Measurements from ENCODE around the gene LUC7L. TPM values are rescaled to one million over a fixed set of nuclear protein-coding genes. Genes with fewer than 3 reads are reported as not detected.
A peak's percentile ranks its signal among the peaks of the same experiment; 100 is the strongest.
"Not testable (repeated sequence)": the region's sequence is repeated elsewhere in the genome, so short reads cannot be mapped to it uniquely, and the experiment has no call there.

The LUC7L gene
- total RNA-seq, 4 donors from 2014 or later: 85.1 to 316 (median 153) TPM

DNA sequence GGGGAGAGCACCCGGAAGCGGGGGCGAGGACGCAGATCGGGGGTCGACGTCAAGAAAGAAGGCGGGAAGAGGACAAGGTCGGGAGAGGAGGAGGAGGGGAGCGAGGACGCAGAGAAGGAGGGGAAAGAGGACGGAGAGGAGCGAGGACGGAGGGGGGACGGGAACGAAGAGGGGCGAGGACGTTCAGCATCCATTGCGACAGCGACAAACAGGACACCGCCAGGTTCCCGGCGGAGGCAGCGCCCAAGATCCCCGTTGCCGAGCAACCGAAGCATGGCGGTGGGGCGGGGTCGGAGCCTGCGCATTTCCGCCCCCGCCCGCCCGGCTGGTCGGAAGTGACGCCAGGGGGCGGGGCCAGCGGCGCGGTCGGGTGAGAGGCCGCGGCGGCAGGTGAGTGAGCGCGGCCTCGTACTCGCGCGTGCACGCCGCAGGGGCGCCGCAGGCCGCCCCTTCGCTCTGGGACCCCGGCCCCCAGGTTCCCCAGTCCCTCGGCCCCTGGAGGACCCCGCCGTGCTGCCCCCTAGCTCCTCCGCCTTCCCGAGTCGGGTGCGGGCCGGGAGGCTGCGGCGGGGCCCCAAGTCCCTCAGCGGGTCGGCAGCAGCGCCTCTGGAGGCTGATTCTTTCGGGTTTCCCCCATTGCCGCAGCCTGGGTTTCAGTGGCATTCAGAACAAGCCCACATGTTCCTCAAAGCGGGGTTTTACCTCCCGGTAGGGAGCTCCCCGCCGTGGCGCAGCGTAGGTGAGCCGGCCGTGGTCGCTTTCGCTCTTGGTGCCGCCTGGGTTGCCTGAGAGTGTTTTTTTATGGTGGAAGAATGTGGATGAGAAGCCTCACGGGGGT, 5.4 kb upstream of the LUC7L start, which contains the start of gene FAM234A:
Gene FAM234A, plus strand, starts transcription at position 354 of the 838 bp plus-strand sequence. CDS start 19,593 bp downstream, outside the sequence.
- peak; percentile 87 to 96 (median 93) for TF ChIP-seq POLR2AphosphoS5 (IDR thresholded peaks at IDR 0.05)
- TF ChIP-seq EP300 (IDR thresholded peaks at IDR 0.05; ENCODE audit: low read depth): peak; percentile 28
- peak; percentile 87 for TF ChIP-seq POLR2A (IDR thresholded peaks at IDR 0.05)
- TF ChIP-seq, protein P1, sequence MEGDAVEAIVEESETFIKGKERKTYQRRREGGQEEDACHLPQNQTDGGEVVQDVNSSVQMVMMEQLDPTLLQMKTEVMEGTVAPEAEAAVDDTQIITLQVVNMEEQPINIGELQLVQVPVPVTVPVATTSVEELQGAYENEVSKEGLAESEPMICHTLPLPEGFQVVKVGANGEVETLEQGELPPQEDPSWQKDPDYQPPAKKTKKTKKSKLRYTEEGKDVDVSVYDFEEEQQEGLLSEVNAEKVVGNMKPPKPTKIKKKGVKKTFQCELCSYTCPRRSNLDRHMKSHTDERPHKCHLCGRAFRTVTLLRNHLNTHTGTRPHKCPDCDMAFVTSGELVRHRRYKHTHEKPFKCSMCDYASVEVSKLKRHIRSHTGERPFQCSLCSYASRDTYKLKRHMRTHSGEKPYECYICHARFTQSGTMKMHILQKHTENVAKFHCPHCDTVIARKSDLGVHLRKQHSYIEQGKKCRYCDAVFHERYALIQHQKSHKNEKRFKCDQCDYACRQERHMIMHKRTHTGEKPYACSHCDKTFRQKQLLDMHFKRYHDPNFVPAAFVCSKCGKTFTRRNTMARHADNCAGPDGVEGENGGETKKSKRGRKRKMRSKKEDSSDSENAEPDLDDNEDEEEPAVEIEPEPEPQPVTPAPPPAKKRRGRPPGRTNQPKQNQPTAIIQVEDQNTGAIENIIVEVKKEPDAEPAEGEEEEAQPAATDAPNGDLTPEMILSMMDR (IDR thresholded peaks at IDR 0.05): peak; percentile 25 to 60 (median 43)
- DNase-seq: peak; percentile 96
- Histone ChIP-seq H3K36me3 (no peaks in the 10 kb centered on the region), H3K4me1 (peaks cover 9 to 26% (median 10%) of the 10 kb centered on the region in 4 donors), H3K9me3 (no peaks in the 10 kb centered on the region), H3K27me3 (no peaks in the 10 kb centered on the region), H3K4me3 (peak within 1 kb of the TSS; percentile 80 to 97 (median 90)), H3K27ac (peak within 1 kb of the TSS; percentile 99 to 100 (median 100))
- intact Hi-C loops (cut with DNase I; ENCODE audit: low total_unique reads) (no loop called here), in situ Hi-C loops (cut with MboI; ENCODE audit: low pct_ligation_motif_present in 1 of 4, low pct_unique_long_range_greater_than_20kb in 1 of 4, low sequenced_read_pairs in 3 of 4) (no loop called here)
- WGBS, 2 donors (ENCODE audit: low coverage in 1 of 2): 0% methylated on average over 8 to 50 of the region's 85 CpGs

DNA sequence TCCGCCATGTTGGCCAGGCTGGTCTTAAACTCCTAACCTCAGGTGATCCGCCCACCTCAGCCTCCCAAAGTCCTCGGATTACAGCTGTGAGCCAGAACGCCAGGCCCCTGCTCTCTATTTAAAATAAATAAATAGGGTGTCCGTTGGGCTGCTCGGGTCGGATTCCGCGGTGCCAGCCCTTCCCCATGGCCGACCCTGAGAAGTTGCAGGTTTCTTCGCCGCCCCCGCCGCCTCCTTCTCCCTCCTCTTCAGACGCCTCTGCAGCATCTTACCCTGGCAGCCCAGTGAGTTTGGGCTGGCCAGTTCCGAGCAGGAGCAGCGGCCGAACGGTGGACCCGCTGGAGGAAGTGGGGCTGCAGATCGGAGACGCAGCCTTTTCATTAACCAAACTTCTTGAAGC, 1.7 kb upstream of the LUC7L start:
- Histone ChIP-seq H3K4me1 (peaks cover 14 to 31% (median 23%) of the 10 kb centered on the region in 4 donors), H3K4me3 (no peak overlapping the region), H3K9me3 (no peaks in the 10 kb centered on the region), H3K27me3 (no peaks in the 10 kb centered on the region), H3K36me3 (peaks cover 0 to 13% (median 5%) of the 10 kb centered on the region in 4 donors), H3K27ac (no peak overlapping the region)
- WGBS, 2 donors (ENCODE audit: low coverage in 1 of 2): 88 to 100% methylated on average over 1 to 22 of the region's 22 CpGs
- intact Hi-C loops (cut with DNase I; ENCODE audit: low total_unique reads) (no loop called here), in situ Hi-C loops (cut with MboI; ENCODE audit: low pct_ligation_motif_present in 1 of 4, low pct_unique_long_range_greater_than_20kb in 1 of 4, low sequenced_read_pairs in 3 of 4) (no loop called here)
- no peak for DNase-seq
- no peak for TF ChIP-seq POLR2AphosphoS5 (IDR thresholded peaks at IDR 0.05)
- TF ChIP-seq EP300 (IDR thresholded peaks at IDR 0.05; ENCODE audit: low read depth): no peak
- no peak for TF ChIP-seq POLR2A (IDR thresholded peaks at IDR 0.05)
- TF ChIP-seq, protein P1 (IDR thresholded peaks at IDR 0.05): no peak

DNA sequence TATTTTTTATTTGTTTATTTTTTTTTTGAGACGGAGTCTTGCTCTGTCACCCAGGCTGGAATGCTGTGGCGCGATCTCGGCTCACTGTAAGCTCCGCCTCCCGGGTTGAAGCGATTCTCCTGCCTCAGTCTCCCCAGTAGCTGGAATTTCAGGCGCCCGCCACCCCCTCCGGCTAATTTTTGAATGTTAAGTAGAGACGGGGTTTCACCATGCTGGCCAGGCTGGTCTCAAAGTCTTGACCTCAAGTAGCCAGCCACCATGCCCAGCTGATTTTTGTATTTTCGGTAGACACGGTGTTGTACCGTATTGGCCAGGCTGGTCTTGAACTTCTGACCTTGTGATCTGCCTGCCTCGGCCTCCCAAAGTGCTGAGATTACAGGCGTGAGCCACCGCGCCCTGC, 1.1 kb upstream of the LUC7L start:
- DNase-seq; H3K27ac ChIP-seq; H3K4me3 ChIP-seq; H3K9me3 ChIP-seq; in situ Hi-C loops (cut with MboI; ENCODE audit: low pct_ligation_motif_present in 1 of 4, low pct_unique_long_range_greater_than_20kb in 1 of 4, low sequenced_read_pairs in 3 of 4); intact Hi-C loops (cut with DNase I; ENCODE audit: low total_unique reads); H3K27me3 ChIP-seq: not testable (repeated sequence)
- 85 to 86% methylated on average over 14 to 18 of the region's 18 CpGs for WGBS, 2 donors (ENCODE audit: low coverage in 1 of 2)
- H3K36me3 ChIP-seq: peaks cover 0 to 17% (median 6%) of the 10 kb centered on the region in 4 donors
- peaks cover 9 to 25% (median 18%) of the 10 kb centered on the region in 4 donors for H3K4me1 ChIP-seq

DNA sequence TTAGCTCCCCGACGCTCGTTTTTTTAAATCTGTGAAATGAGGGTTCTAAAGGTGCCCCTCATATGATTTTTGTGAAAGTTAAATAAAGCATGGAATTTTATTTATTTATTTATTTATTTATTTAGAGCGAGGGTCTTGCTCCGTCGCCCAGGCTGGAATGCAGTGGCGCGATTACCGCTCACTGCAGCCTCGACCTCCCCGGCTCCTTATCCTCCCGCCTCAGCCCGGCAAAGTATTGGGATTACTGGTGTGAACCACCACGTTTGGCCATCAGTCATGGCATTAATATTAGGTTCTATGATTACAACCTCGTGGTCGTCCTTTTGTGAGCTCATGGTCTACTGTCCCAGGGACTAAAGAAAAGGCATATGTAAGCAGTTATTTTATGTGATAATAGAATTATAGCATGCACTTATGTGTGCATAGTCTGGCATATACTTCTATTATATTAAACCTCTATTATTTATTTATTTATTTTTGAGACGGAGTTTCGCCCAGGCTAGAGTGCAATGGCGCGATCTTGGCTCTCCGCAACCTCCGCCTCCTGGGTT, 557 bp upstream of the LUC7L start:
- intact Hi-C loops (cut with DNase I; ENCODE audit: low total_unique reads): no loop called here
- H3K27me3 ChIP-seq: no peaks in the 10 kb centered on the region
- peaks cover 9 to 25% (median 16%) of the 10 kb centered on the region in 4 donors for H3K4me1 ChIP-seq
- WGBS, 2 donors (ENCODE audit: low coverage in 1 of 2): 80 to 93% methylated on average over 8 to 22 of the region's 22 CpGs
- peak overlapping the region; percentile 9 to 87 (median 82) for H3K4me3 ChIP-seq
- H3K9me3 ChIP-seq: no peaks in the 10 kb centered on the region
- no peak for DNase-seq
- in situ Hi-C loops (cut with MboI; ENCODE audit: low pct_ligation_motif_present in 1 of 4, low pct_unique_long_range_greater_than_20kb in 1 of 4, low sequenced_read_pairs in 3 of 4): no loop called here
- TF ChIP-seq, protein P1 (IDR thresholded peaks at IDR 0.05): no peak
- no peak for TF ChIP-seq POLR2A (IDR thresholded peaks at IDR 0.05)
- no peak for TF ChIP-seq EP300 (IDR thresholded peaks at IDR 0.05; ENCODE audit: low read depth)
- TF ChIP-seq POLR2AphosphoS5 (IDR thresholded peaks at IDR 0.05): no peak
- H3K36me3 ChIP-seq: peaks cover 0 to 18% (median 7%) of the 10 kb centered on the region in 4 donors
- peak overlapping the region; percentile 96 to 98 (median 97) for H3K27ac ChIP-seq
